Tibial nerve (tissue), 3 donors: Measurements from ENCODE around the gene CNRIP1.

Experiments
- POLR2A ChIP-seq, 2 donors: fragments of 450-650 bp; IDR thresholded peaks; one replicate each; pipeline ENCODE4 v1.6.1; 2017; ENCODE audit warnings: antibody characterized with exemption in 2 of 2, mild to moderate bottlenecking in 2 of 2, moderate library complexity in 2 of 2
- TF ChIP-seq, protein P1 (sequence below), 5 experiments: fragments of 200-600 bp in 3 of 5; fragments of 450-650 bp in 2 of 5; sonication (generic) in 3 of 5; IDR thresholded peaks; one replicate each; pipeline ENCODE4 v1.5.1; 2016 to 2019; ENCODE audit warnings: antibody characterized with exemption in 5 of 5, mild to moderate bottlenecking in 3 of 5, moderate library complexity in 2 of 5

DNA sequence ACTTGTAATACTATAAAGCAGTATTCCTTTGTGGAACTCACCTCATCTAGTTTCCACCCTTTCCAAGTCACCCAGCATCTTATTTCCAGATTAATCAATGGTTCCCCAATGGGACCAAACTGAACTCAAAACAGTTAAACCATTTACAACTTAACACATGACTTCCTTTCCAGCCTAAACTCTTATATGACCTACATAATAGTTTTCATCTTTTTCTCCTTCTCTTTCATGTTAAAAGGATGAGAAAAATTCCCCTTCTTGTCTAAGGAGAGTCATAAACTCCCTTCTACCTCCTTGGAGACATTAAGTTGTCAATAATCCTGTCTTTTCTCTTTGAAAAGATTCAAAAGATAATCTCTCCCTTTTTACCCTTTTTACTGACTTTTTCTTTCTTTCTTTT is 74.1 kb downstream of the CNRIP1 start:
- TF ChIP-seq, protein P1, sequence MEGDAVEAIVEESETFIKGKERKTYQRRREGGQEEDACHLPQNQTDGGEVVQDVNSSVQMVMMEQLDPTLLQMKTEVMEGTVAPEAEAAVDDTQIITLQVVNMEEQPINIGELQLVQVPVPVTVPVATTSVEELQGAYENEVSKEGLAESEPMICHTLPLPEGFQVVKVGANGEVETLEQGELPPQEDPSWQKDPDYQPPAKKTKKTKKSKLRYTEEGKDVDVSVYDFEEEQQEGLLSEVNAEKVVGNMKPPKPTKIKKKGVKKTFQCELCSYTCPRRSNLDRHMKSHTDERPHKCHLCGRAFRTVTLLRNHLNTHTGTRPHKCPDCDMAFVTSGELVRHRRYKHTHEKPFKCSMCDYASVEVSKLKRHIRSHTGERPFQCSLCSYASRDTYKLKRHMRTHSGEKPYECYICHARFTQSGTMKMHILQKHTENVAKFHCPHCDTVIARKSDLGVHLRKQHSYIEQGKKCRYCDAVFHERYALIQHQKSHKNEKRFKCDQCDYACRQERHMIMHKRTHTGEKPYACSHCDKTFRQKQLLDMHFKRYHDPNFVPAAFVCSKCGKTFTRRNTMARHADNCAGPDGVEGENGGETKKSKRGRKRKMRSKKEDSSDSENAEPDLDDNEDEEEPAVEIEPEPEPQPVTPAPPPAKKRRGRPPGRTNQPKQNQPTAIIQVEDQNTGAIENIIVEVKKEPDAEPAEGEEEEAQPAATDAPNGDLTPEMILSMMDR (IDR thresholded peaks at IDR 0.05) = no peak
- no peak for TF ChIP-seq POLR2A (IDR thresholded peaks at IDR 0.05)
